ENCODE measurements around the gene NACA2.

NACA2 gene

DNA sequence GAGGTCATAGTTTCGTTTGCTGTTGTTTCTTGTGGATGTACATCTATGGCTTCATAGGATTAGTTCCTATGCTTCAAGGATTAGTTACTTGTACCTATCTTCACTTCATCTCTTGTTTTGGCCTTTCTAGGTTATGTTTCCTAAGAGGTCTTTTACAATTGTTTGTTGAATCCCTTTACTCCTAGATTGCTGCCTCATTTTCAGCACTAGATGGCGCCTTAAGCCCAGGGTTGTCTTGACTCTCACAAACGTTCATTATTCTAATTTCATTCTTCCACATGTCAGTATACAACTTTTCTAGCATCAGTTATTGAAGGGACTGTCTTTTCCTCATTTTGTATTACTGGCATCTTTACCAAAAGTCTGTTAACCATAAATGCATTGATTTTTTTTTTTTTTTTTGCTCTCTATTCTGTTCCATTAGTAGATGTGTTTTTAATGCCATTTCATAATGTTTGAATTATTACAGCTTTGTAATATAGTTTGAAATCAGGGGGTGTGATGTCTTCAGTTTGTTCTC is 45.0 kb upstream of the NACA2 start:
- no peak overlapping the region for H3K4me3 ChIP-seq (ENCODE audit: low read length)
- no peaks in the 10 kb centered on the region for H4K20me1 ChIP-seq (ENCODE audit: control insufficient read depth, insufficient read depth, low read depth, low read length)
- H3K79me2 ChIP-seq (ENCODE audit: control insufficient read depth, low read length) = no peaks in the 10 kb centered on the region
- H3K27me3 ChIP-seq (ENCODE audit: control insufficient read depth, low read length) = no peaks in the 10 kb centered on the region
- no peaks in the 10 kb centered on the region; the same call in 1 of the 2 replicates for H3K36me3 ChIP-seq (ENCODE audit: control insufficient read depth, low read length)
- peaks cover 3% of the 10 kb centered on the region; the same call in 1 of the 2 replicates for H3K4me1 ChIP-seq (ENCODE audit: control insufficient read depth, low read length)
- 0 out of 2 replicates have a peak, but pooled peaks cover 8% of the 10 kb centered on the region for H3K9me3 ChIP-seq (ENCODE audit: control insufficient read depth, insufficient read depth, low read length)
- no peaks in the 10 kb centered on the region for H3F3A ChIP-seq (ENCODE audit: control insufficient read depth, insufficient read depth)
- no peaks in the 10 kb centered on the region for H3K9me2 ChIP-seq (replicated peaks; ENCODE audit: control insufficient read depth, low read length)
- TF ChIP-seq EZH2phosphoT487 (IDR thresholded peaks at IDR 0.05; ENCODE audit: borderline replicate concordance, low read length) = no peak
- TF ChIP-seq, protein P1, sequence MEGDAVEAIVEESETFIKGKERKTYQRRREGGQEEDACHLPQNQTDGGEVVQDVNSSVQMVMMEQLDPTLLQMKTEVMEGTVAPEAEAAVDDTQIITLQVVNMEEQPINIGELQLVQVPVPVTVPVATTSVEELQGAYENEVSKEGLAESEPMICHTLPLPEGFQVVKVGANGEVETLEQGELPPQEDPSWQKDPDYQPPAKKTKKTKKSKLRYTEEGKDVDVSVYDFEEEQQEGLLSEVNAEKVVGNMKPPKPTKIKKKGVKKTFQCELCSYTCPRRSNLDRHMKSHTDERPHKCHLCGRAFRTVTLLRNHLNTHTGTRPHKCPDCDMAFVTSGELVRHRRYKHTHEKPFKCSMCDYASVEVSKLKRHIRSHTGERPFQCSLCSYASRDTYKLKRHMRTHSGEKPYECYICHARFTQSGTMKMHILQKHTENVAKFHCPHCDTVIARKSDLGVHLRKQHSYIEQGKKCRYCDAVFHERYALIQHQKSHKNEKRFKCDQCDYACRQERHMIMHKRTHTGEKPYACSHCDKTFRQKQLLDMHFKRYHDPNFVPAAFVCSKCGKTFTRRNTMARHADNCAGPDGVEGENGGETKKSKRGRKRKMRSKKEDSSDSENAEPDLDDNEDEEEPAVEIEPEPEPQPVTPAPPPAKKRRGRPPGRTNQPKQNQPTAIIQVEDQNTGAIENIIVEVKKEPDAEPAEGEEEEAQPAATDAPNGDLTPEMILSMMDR (IDR thresholded peaks at IDR 0.05; ENCODE audit: low read depth, low read length, poor library complexity, severe bottlenecking) = peak; percentile 84
- H3K27ac ChIP-seq (ENCODE audit: low read depth, low read length) = no peak overlapping the region
- H3K4me2 ChIP-seq (ENCODE audit: low read length) = no peak overlapping the region

DNA sequence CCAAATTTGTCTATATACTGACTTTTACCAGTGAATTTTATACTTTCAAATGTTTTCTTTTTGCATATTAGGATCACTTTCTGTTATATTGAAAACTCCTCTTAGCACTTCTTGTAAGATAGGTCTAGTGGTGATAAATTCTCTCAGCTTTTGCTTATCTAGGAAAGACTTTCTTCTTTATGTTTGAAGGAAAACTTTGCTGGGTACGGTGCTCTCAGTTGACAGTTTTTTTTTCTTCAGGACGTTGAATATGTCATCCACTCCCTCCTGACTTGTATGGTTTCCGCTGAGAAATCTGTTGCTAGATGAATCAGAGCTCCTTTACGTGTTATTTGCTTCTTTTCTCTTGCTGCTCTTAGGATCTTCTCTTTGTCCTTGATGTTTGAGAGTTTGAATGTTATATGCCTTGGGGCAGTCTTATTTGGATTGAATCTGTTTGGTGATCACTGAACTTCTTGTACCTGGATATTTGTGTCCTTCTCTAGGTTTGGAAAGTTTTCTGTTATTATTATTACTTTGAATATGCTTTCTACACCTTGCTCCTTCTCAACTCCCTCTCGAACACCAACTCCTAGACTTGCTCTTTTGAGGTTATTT is 44.0 kb upstream of the NACA2 start:
- 0 out of 2 replicates have a peak, but pooled peaks cover 8% of the 10 kb centered on the region for H3K9me3 ChIP-seq (ENCODE audit: control insufficient read depth, insufficient read depth, low read length)
- no peaks in the 10 kb centered on the region; the same call in 1 of the 2 replicates for H3K36me3 ChIP-seq (ENCODE audit: control insufficient read depth, low read length)
- H3K4me3 ChIP-seq (ENCODE audit: low read length) = no peak overlapping the region
- no peaks in the 10 kb centered on the region for H3K27me3 ChIP-seq (ENCODE audit: control insufficient read depth, low read length)
- H3K9me2 ChIP-seq (replicated peaks; ENCODE audit: control insufficient read depth, low read length) = no peaks in the 10 kb centered on the region
- no peaks in the 10 kb centered on the region for H3F3A ChIP-seq (ENCODE audit: control insufficient read depth, insufficient read depth)
- no peak overlapping the region for H3K4me2 ChIP-seq (ENCODE audit: low read length)
- no peak overlapping the region for H3K27ac ChIP-seq (ENCODE audit: low read depth, low read length)
- no peaks in the 10 kb centered on the region for H3K79me2 ChIP-seq (ENCODE audit: control insufficient read depth, low read length)
- H3K4me1 ChIP-seq (ENCODE audit: control insufficient read depth, low read length) = peaks cover 3% of the 10 kb centered on the region; the same call in 1 of the 2 replicates
- no peaks in the 10 kb centered on the region for H4K20me1 ChIP-seq (ENCODE audit: control insufficient read depth, insufficient read depth, low read depth, low read length)
- TF ChIP-seq EZH2phosphoT487 (IDR thresholded peaks at IDR 0.05; ENCODE audit: borderline replicate concordance, low read length) = no peak
- TF ChIP-seq, protein P1 (IDR thresholded peaks at IDR 0.05; ENCODE audit: low read depth, low read length, poor library complexity, severe bottlenecking) = no peak

DNA sequence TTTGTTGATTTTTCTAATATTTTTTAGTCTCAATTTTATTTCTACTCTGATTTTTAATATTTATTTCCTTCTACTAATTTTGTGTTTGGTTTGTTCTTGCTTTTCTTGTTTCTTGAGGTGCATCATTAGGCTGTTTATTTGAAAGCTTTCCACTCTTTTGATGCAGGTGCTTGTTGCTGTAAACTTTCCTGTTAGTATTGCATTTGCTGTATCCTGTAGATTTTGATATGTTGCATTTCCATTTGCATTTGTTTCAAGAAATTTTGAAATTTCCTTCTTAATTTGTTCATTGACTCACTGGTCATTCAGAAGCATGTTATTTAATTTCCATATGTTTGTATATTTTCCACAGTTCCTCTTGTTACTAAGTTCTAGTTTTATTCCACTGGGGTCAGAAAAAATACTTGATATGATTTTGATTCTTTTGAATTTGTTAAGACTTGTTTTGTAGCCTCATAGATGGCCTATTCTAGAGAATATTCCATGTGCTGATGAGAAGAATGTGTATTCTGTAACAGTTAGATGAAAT is 43.1 kb upstream of the NACA2 start:
- H3K4me2 ChIP-seq (ENCODE audit: low read length) = no peak overlapping the region
- TF ChIP-seq, protein P1 (IDR thresholded peaks at IDR 0.05; ENCODE audit: low read depth, low read length, poor library complexity, severe bottlenecking) = no peak
- TF ChIP-seq EZH2phosphoT487 (IDR thresholded peaks at IDR 0.05; ENCODE audit: borderline replicate concordance, low read length) = no peak
- H4K20me1 ChIP-seq (ENCODE audit: control insufficient read depth, insufficient read depth, low read depth, low read length) = no peaks in the 10 kb centered on the region
- H3K4me3 ChIP-seq (ENCODE audit: low read length) = no peak overlapping the region
- H3K9me3 ChIP-seq (ENCODE audit: control insufficient read depth, insufficient read depth, low read length) = 0 out of 2 replicates have a peak, but pooled peaks cover 8% of the 10 kb centered on the region
- no peaks in the 10 kb centered on the region for H3K27me3 ChIP-seq (ENCODE audit: control insufficient read depth, low read length)
- no peaks in the 10 kb centered on the region for H3K79me2 ChIP-seq (ENCODE audit: control insufficient read depth, low read length)
- H3K4me1 ChIP-seq (ENCODE audit: control insufficient read depth, low read length) = peaks cover 3% of the 10 kb centered on the region; the same call in 1 of the 2 replicates
- H3K9me2 ChIP-seq (replicated peaks; ENCODE audit: control insufficient read depth, low read length) = no peaks in the 10 kb centered on the region
- H3K27ac ChIP-seq (ENCODE audit: low read depth, low read length) = no peak overlapping the region
- H3K36me3 ChIP-seq (ENCODE audit: control insufficient read depth, low read length) = no peaks in the 10 kb centered on the region; the same call in 1 of the 2 replicates
- H3F3A ChIP-seq (ENCODE audit: control insufficient read depth, insufficient read depth) = no peaks in the 10 kb centered on the region
